HG02763 (cell line): Measurements from ENCODE around the gene ANKRD60.

Experiments used
- ATAC-seq: cut with Tn5 transposase; IDR thresholded peaks from one replicate; pipeline ENCODE4 v1.9.1; 2021; ENCODE audit warnings: mild to moderate bottlenecking, moderate library complexity; ENCODE audit not compliant: unreplicated experiment

ANKRD60 gene

GRCh38 chr20:58245181-58245891 lies 16.9 kb upstream of the ANKRD60 start:
- no peak for ATAC-seq

GRCh38 chr20:58244517-58245030 lies 16.1 kb upstream of the ANKRD60 start:
- no peak for ATAC-seq

GRCh38 chr20:58243653-58244410 lies 15.4 kb upstream of the ANKRD60 start:
- ATAC-seq = no peak

GRCh38 chr20:58242824-58243223 lies 14.4 kb upstream of the ANKRD60 start:
- ATAC-seq = no peak

- ATAC-seq = no peak
Observed at GRCh38 chr20:58241766-58242465, 13.5 kb upstream of the ANKRD60 start.

- no peak for ATAC-seq
Observed at GRCh38 chr20:58240471-58240870, 12.0 kb upstream of the ANKRD60 start.

- no peak for ATAC-seq
Observed at GRCh38 chr20:58239216-58239615, 10.8 kb upstream of the ANKRD60 start.

- no peak for ATAC-seq
Observed at GRCh38 chr20:58238490-58238889, 10.0 kb upstream of the ANKRD60 start.

GRCh38 chr20:58237318-58238132 lies 9.1 kb upstream of the ANKRD60 start:
- no peak for ATAC-seq

- ATAC-seq = peak; percentile 80
Observed at GRCh38 chr20:58236612-58237317, 8.3 kb upstream of the ANKRD60 start.

- ATAC-seq = no peak
Observed at GRCh38 chr20:58235010-58235409, 6.6 kb upstream of the ANKRD60 start.

GRCh38 chr20:58233881-58234528 lies 5.6 kb upstream of the ANKRD60 start:
- no peak for ATAC-seq

- no peak for ATAC-seq
Observed at GRCh38 chr20:58233393-58233792, 4.9 kb upstream of the ANKRD60 start.

- ATAC-seq = no peak
Observed at GRCh38 chr20:58231683-58232082, 3.2 kb upstream of the ANKRD60 start.

GRCh38 chr20:58229198-58229798 lies 845 bp upstream of the ANKRD60 start:
- ATAC-seq = no peak

- ATAC-seq = no peak
Observed at GRCh38 chr20:58228103-58228483, 360 bp downstream of the ANKRD60 start.

- ATAC-seq = no peak
Observed at GRCh38 chr20:58227391-58228102, 906 bp downstream of the ANKRD60 start.

- no peak for ATAC-seq
Observed at GRCh38 chr20:58225452-58226200, 2.8 kb downstream of the ANKRD60 start.
